ENCODE data around the gene EEFSEC. TPM values are rescaled to one million over a fixed set of nuclear protein-coding genes. Genes with fewer than 3 reads are reported as not detected.

EEFSEC gene
- total RNA-seq, 1 experiment from 2014 or later = 9.6 TPM

- no TSS peak for BruUV-seq (replicated peaks)
- Histone ChIP-seq H3K36me3 (ENCODE audit: low read depth, low read length) (peaks cover 23% of the 10 kb centered on the region; the same call in 1 of the 2 replicates), H3K9me3 (ENCODE audit: low read length) (no peaks in the 10 kb centered on the region), H3K9me2 (replicated peaks; ENCODE audit: low read length) (no peaks in the 10 kb centered on the region), H3K27ac (ENCODE audit: low read length) (no peak overlapping the region), H3K4me3 (ENCODE audit: low read length) (no peak overlapping the region), H3K4me1 (ENCODE audit: insufficient read depth, low read length) (peaks cover 14% of the 10 kb centered on the region), H2AFZ (ENCODE audit: low read length) (no peak overlapping the region), H3K4me2 (ENCODE audit: low read length) (no peak overlapping the region), H3K27me3 (ENCODE audit: low read length) (no peaks in the 10 kb centered on the region), H3K79me2 (ENCODE audit: low read length) (peaks cover 42% of the 10 kb centered on the region), H3F3A (ENCODE audit: low read length, unreplicated experiment) (peaks cover 4% of the 10 kb centered on the region), H4K20me1 (ENCODE audit: low read length) (peaks cover 7% of the 10 kb centered on the region; the same call in 1 of the 2 replicates), H3K9ac (ENCODE audit: low read length) (no peak overlapping the region)
- ATAC-seq (no peak), DNase-seq (no peak)
- ChIA-PET POLR2A (ENCODE audit: unreplicated experiment) (no interaction called here), CTCF (no interaction called here)
- intact Hi-C loops (cut with micrococcal nuclease) = loop anchor here (2.0 kb wide), 1 partner anchor 19 kb away; no protein-coding TSS in a partner anchor
- TF ChIP-seq EZH2phosphoT487 (IDR thresholded peaks at IDR 0.05; ENCODE audit: borderline replicate concordance, low read length) = no peak
- no peak for TF ChIP-seq CTCF (conservative IDR thresholded peaks at IDR 0.05; ENCODE audit: low read depth, low read length)
- no peak for TF ChIP-seq EZH2 (IDR thresholded peaks at IDR 0.05; ENCODE audit: low read length, unreplicated experiment)
These were observed 39.2 kb upstream of the EEFSEC start for GRCh38 chr3:128113817-128114794.

- H3K9ac ChIP-seq (ENCODE audit: low read length) = no peak overlapping the region; the same call in 1 of the 2 replicates
- intact Hi-C loops (cut with micrococcal nuclease) = no loop called here
- peaks cover 46% of the 10 kb centered on the region for H3K79me2 ChIP-seq (ENCODE audit: low read length)
- no peak for DNase-seq
- ChIA-PET POLR2A (ENCODE audit: unreplicated experiment) (no interaction called here), CTCF (no interaction called here)
- TF ChIP-seq EZH2phosphoT487 (IDR thresholded peaks at IDR 0.05; ENCODE audit: borderline replicate concordance, low read length) (no peak), CTCF (conservative IDR thresholded peaks at IDR 0.05; ENCODE audit: low read depth, low read length) (no peak), EZH2 (IDR thresholded peaks at IDR 0.05; ENCODE audit: low read length, unreplicated experiment) (no peak)
- no peaks in the 10 kb centered on the region for H3K9me2 ChIP-seq (replicated peaks; ENCODE audit: low read length)
- H3K9me3 ChIP-seq (ENCODE audit: low read length) = no peaks in the 10 kb centered on the region
- H3K4me3 ChIP-seq (ENCODE audit: low read length) = peak overlapping the region; percentile 94
- no peaks in the 10 kb centered on the region for H3K27me3 ChIP-seq (ENCODE audit: low read length)
- no peak for ATAC-seq
- H2AFZ ChIP-seq (ENCODE audit: low read length) = no peak overlapping the region
- peaks cover 11% of the 10 kb centered on the region for H3K4me1 ChIP-seq (ENCODE audit: insufficient read depth, low read length)
- peaks cover 6% of the 10 kb centered on the region; the same call in 1 of the 2 replicates for H3K36me3 ChIP-seq (ENCODE audit: low read depth, low read length)
- H3K27ac ChIP-seq (ENCODE audit: low read length) = no peak overlapping the region
- no peaks in the 10 kb centered on the region for H4K20me1 ChIP-seq (ENCODE audit: low read length)
- H3F3A ChIP-seq (ENCODE audit: low read length, unreplicated experiment) = no peaks in the 10 kb centered on the region
- BruUV-seq (replicated peaks) = no TSS peak
- peak overlapping the region; percentile 97 for H3K4me2 ChIP-seq (ENCODE audit: low read length)
These were observed 31.3 kb upstream of the EEFSEC start for GRCh38 chr3:128122013-128122412.

Measured in PC-3 (cell line).